GM13977 (cell line): ENCODE data around the gene CTCFL.

Experiments
- DNase-seq: peaks from one replicate; pipeline ENCODE4 v3.0.0; 2012; ENCODE audit warnings: low spot score
- in situ Hi-C: fragments of 300-500 bp; cut with MboI; formaldehyde crosslinking; loops from one replicate; pipeline ENCODE4 v1.12.0; 2022; ENCODE audit warnings: low sequenced_read_pairs, low pct_unique_long_range_greater_than_20kb, mixed read lengths, inconsistent platforms; ENCODE audit not compliant: unreplicated experiment
- TF ChIP-seq, protein P1 (sequence below): IDR thresholded peaks from 2 replicates; pipeline ENCODE4 v1.5.1; 2012; ENCODE audit warnings: mild to moderate bottlenecking, control low read depth; ENCODE audit not compliant: insufficient read depth; ENCODE audit errors: extremely low read depth, missing control alignments

Gene CTCFL

GRCh38 chr20:57535297-57535696, 10.4 kb upstream of the CTCFL start:
- in situ Hi-C loops = no loop called here
- DNase-seq = no peak
- TF ChIP-seq, protein P1, sequence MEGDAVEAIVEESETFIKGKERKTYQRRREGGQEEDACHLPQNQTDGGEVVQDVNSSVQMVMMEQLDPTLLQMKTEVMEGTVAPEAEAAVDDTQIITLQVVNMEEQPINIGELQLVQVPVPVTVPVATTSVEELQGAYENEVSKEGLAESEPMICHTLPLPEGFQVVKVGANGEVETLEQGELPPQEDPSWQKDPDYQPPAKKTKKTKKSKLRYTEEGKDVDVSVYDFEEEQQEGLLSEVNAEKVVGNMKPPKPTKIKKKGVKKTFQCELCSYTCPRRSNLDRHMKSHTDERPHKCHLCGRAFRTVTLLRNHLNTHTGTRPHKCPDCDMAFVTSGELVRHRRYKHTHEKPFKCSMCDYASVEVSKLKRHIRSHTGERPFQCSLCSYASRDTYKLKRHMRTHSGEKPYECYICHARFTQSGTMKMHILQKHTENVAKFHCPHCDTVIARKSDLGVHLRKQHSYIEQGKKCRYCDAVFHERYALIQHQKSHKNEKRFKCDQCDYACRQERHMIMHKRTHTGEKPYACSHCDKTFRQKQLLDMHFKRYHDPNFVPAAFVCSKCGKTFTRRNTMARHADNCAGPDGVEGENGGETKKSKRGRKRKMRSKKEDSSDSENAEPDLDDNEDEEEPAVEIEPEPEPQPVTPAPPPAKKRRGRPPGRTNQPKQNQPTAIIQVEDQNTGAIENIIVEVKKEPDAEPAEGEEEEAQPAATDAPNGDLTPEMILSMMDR = no peak

GRCh38 chr20:57532104-57532503, 7.2 kb upstream of the CTCFL start:
- in situ Hi-C loops = no loop called here
- TF ChIP-seq, protein P1 = no peak
- no peak for DNase-seq

DNA sequence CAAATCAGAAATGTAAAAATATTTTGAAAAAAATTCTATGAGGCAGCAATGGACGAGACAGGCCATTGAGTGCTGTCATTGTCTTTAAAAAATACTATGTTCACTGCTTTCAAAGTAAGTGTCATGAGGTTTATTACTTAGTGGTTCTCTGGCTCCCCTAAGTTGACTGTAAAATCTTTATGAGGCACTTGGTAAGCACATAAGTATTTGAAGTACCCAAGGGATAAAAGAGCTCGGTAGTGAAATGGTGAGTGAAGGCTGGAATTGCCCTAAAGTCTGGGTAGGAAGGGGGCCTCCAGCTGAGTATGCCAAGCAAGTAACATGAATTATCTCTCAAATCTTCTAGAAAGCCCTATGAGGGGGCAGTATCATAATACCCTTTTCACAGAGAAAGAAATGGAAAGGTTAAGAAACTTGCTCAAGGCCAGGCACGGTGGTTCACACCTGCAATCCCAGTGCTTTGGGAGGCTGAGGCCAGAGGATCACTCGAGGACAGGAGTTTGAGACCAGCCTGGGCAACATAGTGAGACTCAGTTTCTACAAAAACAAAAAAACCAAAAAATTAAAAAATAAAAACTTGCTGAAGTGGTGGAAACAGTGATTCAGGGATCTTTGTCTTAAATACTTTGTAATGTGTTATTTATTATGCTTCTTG, 5.5 kb upstream of the CTCFL start:
- TF ChIP-seq, protein P1 = no peak
- in situ Hi-C loops = no loop called here
- no peak for DNase-seq

DNA sequence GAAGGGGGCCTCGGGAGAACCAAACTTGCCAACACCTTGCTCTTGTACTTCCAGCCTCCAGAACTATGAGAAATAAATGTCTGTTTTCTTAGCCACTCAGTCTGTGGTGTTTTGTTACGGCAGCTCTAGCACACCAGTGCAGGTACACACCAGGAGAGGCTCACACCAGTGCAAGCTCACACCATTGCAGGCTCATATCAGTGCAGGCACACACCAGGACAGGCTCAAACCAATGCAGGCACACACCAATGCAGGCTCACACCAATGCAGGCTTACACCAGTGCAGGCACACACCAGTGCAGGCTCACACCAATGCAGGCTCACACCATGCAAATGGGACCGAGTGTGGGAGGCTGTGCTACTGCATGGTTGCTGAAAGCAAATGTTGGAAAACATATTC, 4.9 kb upstream of the CTCFL start:
- TF ChIP-seq, protein P1 = no peak
- in situ Hi-C loops = no loop called here
- DNase-seq = no peak

DNA sequence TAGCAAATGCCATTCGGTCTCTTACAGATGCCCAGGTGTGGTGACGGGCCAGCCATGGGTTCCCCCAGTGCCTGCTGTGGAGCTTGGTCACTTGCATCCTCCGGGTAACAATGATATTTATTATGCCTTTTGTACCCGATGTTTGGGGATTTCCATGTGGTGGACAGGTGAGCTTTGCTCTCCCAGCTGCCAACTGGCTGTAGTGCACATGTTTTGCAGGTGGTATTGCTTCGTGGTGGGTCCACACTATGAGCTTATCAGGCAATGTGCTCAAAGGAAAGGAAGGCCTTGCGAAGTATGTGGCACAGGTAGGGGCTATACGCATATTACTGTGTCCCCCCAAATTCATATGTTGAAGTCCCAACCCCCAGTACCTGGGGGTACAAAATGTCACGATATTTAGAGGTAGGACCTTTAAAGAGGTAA, 4.2 kb upstream of the CTCFL start:
- TF ChIP-seq, protein P1 = no peak
- in situ Hi-C loops = no loop called here

DNA sequence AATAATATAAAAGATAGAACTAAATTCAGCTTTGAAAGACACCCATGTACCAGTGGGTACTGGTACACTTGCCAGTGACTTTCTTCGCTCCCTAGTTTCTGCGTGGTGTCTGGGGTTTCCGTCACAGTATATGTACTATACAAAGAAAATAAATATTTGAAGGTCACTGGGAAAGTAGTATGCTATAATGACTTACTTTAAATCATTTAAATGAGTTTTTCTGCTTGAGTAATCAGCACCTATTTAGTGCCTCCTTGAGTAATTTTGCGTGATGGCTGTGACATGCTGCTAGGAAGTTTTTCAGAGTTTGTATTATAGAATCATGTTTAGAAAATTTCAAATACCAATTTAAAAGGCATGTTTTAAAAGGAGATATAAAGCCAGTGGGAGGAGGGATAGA, 3.2 kb upstream of the CTCFL start:
- TF ChIP-seq, protein P1 = no peak
- in situ Hi-C loops = no loop called here
- DNase-seq = no peak

More for the DNA sequence above, 4.2 kb upstream of the CTCFL start:
- DNase-seq = no peak
